Measurements from ENCODE around the gene RUFY4. TPM values are rescaled to one million over a fixed set of nuclear protein-coding genes. Genes with fewer than 3 reads are reported as not detected.
A peak's percentile ranks its signal among the peaks of the same experiment; 100 is the strongest.

The RUFY4 gene
- total and polyA plus RNA-seq, 2 donors (not counting 1 experiment from before 2014, with no cell fraction given): not detected

DNA sequence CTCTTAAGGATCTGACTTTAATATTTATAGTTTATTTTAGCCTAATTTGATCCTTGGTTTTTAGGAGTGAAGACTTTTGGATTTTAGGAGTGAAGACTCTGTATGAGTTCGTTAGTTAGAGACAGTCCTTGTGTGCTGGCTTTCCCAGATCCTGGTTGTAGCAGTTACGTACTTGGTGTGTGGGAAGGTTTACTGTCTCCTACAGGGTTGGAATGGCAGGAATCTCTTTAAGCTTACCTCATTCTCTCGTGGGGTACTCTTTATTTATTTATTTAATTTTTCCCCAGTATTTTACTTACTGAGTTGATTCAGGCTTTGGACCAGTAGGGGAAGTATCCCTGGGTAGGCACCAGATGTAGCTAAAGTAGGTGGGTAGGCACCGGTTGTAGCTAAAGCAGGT lies 54.9 kb downstream of the RUFY4 start:
- Histone ChIP-seq H3K4me1 (ENCODE audit: control insufficient read depth, extremely low read depth, insufficient read depth, low read length) (no peaks in the 10 kb centered on the region), H3K79me2 (ENCODE audit: control insufficient read depth, insufficient read depth, low read length) (no peaks in the 10 kb centered on the region), H3K4me3 (replicated peaks in 1 of 4; ENCODE audit: control extremely low read depth in 1 of 4, insufficient read depth in 1 of 4, low read depth in 3 of 4, low read length in 4 of 4) (no peak overlapping the region), H3K27ac (ENCODE audit: insufficient read depth, low read length) (no peak overlapping the region), H3K9me3 (ENCODE audit: control insufficient read depth, insufficient read depth, low read depth, low read length) (no peaks in the 10 kb centered on the region), H2AFZ (ENCODE audit: low read length) (no peak overlapping the region), H3K36me3 (ENCODE audit: control insufficient read depth, insufficient read depth, low read length) (no peaks in the 10 kb centered on the region), H4K20me1 (ENCODE audit: control insufficient read depth, extremely low read depth, insufficient read depth, low read length) (no peaks in the 10 kb centered on the region), H3K27me3 (ENCODE audit: control insufficient read depth, insufficient read depth, low read length) (peaks cover 13% of the 10 kb centered on the region), H3K4me2 (ENCODE audit: extremely low read depth, insufficient read depth, low read length) (no peak overlapping the region), H3K9ac (ENCODE audit: insufficient read depth, low read length) (no peak overlapping the region)
- TF ChIP-seq, protein P1, sequence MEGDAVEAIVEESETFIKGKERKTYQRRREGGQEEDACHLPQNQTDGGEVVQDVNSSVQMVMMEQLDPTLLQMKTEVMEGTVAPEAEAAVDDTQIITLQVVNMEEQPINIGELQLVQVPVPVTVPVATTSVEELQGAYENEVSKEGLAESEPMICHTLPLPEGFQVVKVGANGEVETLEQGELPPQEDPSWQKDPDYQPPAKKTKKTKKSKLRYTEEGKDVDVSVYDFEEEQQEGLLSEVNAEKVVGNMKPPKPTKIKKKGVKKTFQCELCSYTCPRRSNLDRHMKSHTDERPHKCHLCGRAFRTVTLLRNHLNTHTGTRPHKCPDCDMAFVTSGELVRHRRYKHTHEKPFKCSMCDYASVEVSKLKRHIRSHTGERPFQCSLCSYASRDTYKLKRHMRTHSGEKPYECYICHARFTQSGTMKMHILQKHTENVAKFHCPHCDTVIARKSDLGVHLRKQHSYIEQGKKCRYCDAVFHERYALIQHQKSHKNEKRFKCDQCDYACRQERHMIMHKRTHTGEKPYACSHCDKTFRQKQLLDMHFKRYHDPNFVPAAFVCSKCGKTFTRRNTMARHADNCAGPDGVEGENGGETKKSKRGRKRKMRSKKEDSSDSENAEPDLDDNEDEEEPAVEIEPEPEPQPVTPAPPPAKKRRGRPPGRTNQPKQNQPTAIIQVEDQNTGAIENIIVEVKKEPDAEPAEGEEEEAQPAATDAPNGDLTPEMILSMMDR (conservative IDR thresholded peaks at IDR 0.05 in 1 of 2, IDR thresholded peaks at IDR 0.05 in 1 of 2; ENCODE audit: low read depth in 1 of 2, low read length in 2 of 2): no peak
- TF ChIP-seq EZH2 (IDR thresholded peaks at IDR 0.05; ENCODE audit: low read length, missing control alignments): no peak
- peak in 1 of 2 donors; percentile 25 for DNase-seq (ENCODE audit: low read depth in 2 of 2)

DNA sequence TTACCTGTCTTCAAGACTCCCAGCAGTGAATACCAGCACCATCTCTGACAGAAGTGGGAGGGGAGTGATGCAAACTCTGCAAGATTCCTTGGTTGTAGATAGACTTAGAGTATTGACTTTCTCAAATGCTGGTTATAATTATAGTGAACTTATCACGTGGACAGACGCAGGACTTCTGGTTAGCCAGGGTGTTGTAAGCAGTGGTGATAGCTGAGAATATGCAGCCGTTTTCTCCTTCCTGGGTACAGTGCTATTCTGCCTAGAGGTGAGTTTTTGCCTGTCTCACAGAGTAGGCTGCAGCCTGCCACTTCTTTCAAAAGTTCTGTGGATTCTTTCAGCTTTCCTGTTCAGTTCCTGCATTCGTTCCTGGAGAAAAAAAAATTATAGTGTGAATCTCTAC lies 56.0 kb downstream of the RUFY4 start:
- peak in 1 of 2 donors; percentile 47 for DNase-seq (ENCODE audit: low read depth in 2 of 2)
- Histone ChIP-seq H3K27me3 (ENCODE audit: control insufficient read depth, insufficient read depth, low read length) (peaks cover 16% of the 10 kb centered on the region), H3K36me3 (ENCODE audit: control insufficient read depth, insufficient read depth, low read length) (no peaks in the 10 kb centered on the region), H3K27ac (ENCODE audit: insufficient read depth, low read length) (no peak overlapping the region), H3K9me3 (ENCODE audit: control insufficient read depth, insufficient read depth, low read depth, low read length) (no peaks in the 10 kb centered on the region), H3K4me2 (ENCODE audit: extremely low read depth, insufficient read depth, low read length) (no peak overlapping the region), H3K4me1 (ENCODE audit: control insufficient read depth, extremely low read depth, insufficient read depth, low read length) (no peaks in the 10 kb centered on the region), H3K4me3 (replicated peaks in 1 of 4; ENCODE audit: control extremely low read depth in 1 of 4, insufficient read depth in 1 of 4, low read depth in 3 of 4, low read length in 4 of 4) (no peak overlapping the region), H3K79me2 (ENCODE audit: control insufficient read depth, insufficient read depth, low read length) (no peaks in the 10 kb centered on the region), H4K20me1 (ENCODE audit: control insufficient read depth, extremely low read depth, insufficient read depth, low read length) (no peaks in the 10 kb centered on the region), H3K9ac (ENCODE audit: insufficient read depth, low read length) (no peak overlapping the region), H2AFZ (ENCODE audit: low read length) (no peak overlapping the region)
- TF ChIP-seq, protein P1 (conservative IDR thresholded peaks at IDR 0.05 in 1 of 2, IDR thresholded peaks at IDR 0.05 in 1 of 2; ENCODE audit: low read depth in 1 of 2, low read length in 2 of 2): no peak
- TF ChIP-seq EZH2 (IDR thresholded peaks at IDR 0.05; ENCODE audit: low read length, missing control alignments): no peak

DNA sequence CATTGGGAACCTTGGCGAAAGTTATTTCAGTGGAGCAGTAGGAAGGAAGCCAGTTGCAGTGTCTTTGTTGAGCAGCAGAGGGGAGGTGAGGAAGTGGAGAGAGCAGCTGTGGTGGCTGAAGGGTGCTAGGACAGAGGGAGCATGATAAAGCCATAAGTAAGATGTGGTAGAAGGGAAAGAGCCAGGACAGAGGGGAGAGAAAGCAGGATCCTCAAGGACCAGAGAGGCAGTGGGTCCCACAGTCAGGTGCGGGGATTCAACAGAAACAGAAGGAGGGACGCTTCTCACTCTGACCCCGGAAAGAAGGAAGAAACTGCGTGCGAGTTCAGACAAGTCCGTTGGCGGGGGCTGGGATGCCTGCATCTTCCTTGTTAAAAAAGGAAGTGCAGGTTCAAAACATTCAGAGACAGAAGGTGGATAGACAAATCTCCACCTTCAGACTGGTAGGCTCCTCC lies 56.6 kb downstream of the RUFY4 start, which contains the start of gene CXCR2:
Gene CXCR2, plus strand, starts transcription at position 403 of the 455 bp plus-strand sequence. CDS start 8,774 bp downstream, outside the sequence.
- Histone ChIP-seq H2AFZ (ENCODE audit: low read length) (no peak within 1 kb of the TSS), H3K4me1 (ENCODE audit: control insufficient read depth, extremely low read depth, insufficient read depth, low read length) (no peaks in the 10 kb centered on the region), H3K4me3 (replicated peaks in 1 of 4; ENCODE audit: control extremely low read depth in 1 of 4, insufficient read depth in 1 of 4, low read depth in 3 of 4, low read length in 4 of 4) (no peak within 1 kb of the TSS), H3K4me2 (ENCODE audit: extremely low read depth, insufficient read depth, low read length) (no peak within 1 kb of the TSS), H3K27me3 (ENCODE audit: control insufficient read depth, insufficient read depth, low read length) (peaks cover 19% of the 10 kb centered on the region), H3K27ac (ENCODE audit: insufficient read depth, low read length) (no peak within 1 kb of the TSS), H3K9ac (ENCODE audit: insufficient read depth, low read length) (no peak within 1 kb of the TSS), H3K79me2 (ENCODE audit: control insufficient read depth, insufficient read depth, low read length) (no peaks in the 10 kb centered on the region), H3K9me3 (ENCODE audit: control insufficient read depth, insufficient read depth, low read depth, low read length) (no peaks in the 10 kb centered on the region), H4K20me1 (ENCODE audit: control insufficient read depth, extremely low read depth, insufficient read depth, low read length) (no peaks in the 10 kb centered on the region), H3K36me3 (ENCODE audit: control insufficient read depth, insufficient read depth, low read length) (no peaks in the 10 kb centered on the region)
- no peak for TF ChIP-seq EZH2 (IDR thresholded peaks at IDR 0.05; ENCODE audit: low read length, missing control alignments)
- TF ChIP-seq, protein P1 (conservative IDR thresholded peaks at IDR 0.05 in 1 of 2, IDR thresholded peaks at IDR 0.05 in 1 of 2; ENCODE audit: low read depth in 1 of 2, low read length in 2 of 2): no peak
- DNase-seq (ENCODE audit: low read depth in 2 of 2): no peak
